Measurements from ENCODE around the gene GINM1. TPM values are rescaled to one million over a fixed set of nuclear protein-coding genes. Genes with fewer than 3 reads are reported as not detected.

The GINM1 gene
- total RNA-seq = 10 to 100 TPM; 16.4 to 16.5 TPM

- peaks cover 6% of the 10 kb centered on the region for H3K27me3 Mint-ChIP-seq
- peaks cover 17% of the 10 kb centered on the region for H3K4me1 Mint-ChIP-seq
- H3K4me3 Mint-ChIP-seq = peak within 1 kb of the TSS; percentile 92
- peak; percentile 96 for DNase-seq
- H3K9me3 Mint-ChIP-seq (ENCODE audit: low read depth) = no peaks in the 10 kb centered on the region
- peak within 1 kb of the TSS; percentile 85 for H3K27ac Mint-ChIP-seq
- peak; percentile 92 for ATAC-seq
- CTCF ChIA-PET = interaction anchor here (0.9 to 8.9 kb wide), 9 partner anchors 12 to 151 kb away, joined by 3 to 90 read pairs (median 3); partner anchors contain the start of gene PPIL4
- no peaks in the 10 kb centered on the region for H3K36me3 Mint-ChIP-seq
Observed at GRCh38 chr6:149565527-149566409, at the start of gene GINM1. GINM1 (plus strand) TSS chr6:149566375; CDS start chr6:149566415, 40 bp downstream.

DNA sequence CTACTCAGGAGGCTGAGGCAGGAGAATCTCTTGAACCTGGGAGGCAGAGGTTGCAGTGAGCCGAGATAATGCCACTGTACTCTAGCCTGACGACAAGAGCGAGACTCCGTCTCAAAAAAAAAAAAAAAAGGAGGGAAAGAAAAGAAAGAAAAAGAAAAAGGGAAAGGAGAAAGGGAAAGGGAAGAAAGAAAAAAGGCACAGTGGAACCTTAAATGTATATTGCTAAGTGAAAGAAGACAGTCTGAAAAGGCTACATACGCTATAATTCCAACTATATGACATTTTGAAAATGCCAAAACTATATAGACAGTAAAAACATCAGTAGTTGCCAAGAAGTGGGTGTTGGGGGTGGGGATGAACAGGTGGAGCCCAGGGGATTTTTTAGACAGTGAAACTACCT is 36.5 kb upstream of the GINM1 start:
- no peak for DNase-seq
- CTCF ChIA-PET = interaction anchor here (5.6 kb wide), 1 partner anchor 13 kb away, joined by 21 read pairs; no protein-coding TSS in a partner anchor
- ATAC-seq = no peak
- Mint-ChIP-seq H3K27ac (no peak overlapping the region), H3K4me1 (peaks cover 17% of the 10 kb centered on the region), H3K36me3 (peaks cover 34% of the 10 kb centered on the region), H3K9me3 (ENCODE audit: low read depth) (no peaks in the 10 kb centered on the region), H3K27me3 (no peaks in the 10 kb centered on the region), H3K4me3 (no peak overlapping the region)

- no peak overlapping the region for H3K27ac Mint-ChIP-seq
- no peaks in the 10 kb centered on the region for H3K9me3 Mint-ChIP-seq (ENCODE audit: low read depth)
- H3K4me3 Mint-ChIP-seq = no peak overlapping the region
- ATAC-seq = no peak
- H3K27me3 Mint-ChIP-seq = no peaks in the 10 kb centered on the region
- CTCF ChIA-PET = interaction anchor here (1.4 kb wide), 1 partner anchor 508 kb away, joined by 3 read pairs; no protein-coding TSS in a partner anchor
- peaks cover 11% of the 10 kb centered on the region for H3K4me1 Mint-ChIP-seq
- DNase-seq = no peak
- peaks cover 52% of the 10 kb centered on the region for H3K36me3 Mint-ChIP-seq
Observed at GRCh38 chr6:149534742-149535141, 31.4 kb upstream of the GINM1 start.

DNA sequence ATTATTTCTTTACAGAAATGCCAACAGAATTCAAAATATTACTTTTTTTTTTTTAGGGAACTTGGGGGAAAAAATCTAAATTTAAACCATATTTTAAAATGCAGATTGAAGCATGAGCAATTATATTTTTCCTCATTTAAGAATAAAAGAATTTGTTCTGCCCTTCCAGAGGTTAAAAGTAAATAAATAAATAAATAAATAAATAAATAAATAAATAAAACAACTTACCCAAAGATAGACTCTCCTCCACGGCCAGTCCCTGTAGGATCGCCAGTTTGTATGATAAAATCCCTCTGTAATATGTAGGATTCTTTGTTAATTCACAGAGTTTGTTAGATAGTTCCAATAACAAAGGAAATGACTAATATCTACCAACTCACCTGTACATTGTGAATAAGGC is 25.0 kb upstream of the GINM1 start:
- Mint-ChIP-seq H3K9me3 (ENCODE audit: low read depth) (no peaks in the 10 kb centered on the region), H3K27me3 (no peaks in the 10 kb centered on the region), H3K27ac (no peak overlapping the region), H3K36me3 (peaks cover 30% of the 10 kb centered on the region), H3K4me3 (no peak overlapping the region), H3K4me1 (peaks cover 32% of the 10 kb centered on the region)
- CTCF ChIA-PET = no interaction called here
- DNase-seq (no peak), ATAC-seq (no peak)

DNA sequence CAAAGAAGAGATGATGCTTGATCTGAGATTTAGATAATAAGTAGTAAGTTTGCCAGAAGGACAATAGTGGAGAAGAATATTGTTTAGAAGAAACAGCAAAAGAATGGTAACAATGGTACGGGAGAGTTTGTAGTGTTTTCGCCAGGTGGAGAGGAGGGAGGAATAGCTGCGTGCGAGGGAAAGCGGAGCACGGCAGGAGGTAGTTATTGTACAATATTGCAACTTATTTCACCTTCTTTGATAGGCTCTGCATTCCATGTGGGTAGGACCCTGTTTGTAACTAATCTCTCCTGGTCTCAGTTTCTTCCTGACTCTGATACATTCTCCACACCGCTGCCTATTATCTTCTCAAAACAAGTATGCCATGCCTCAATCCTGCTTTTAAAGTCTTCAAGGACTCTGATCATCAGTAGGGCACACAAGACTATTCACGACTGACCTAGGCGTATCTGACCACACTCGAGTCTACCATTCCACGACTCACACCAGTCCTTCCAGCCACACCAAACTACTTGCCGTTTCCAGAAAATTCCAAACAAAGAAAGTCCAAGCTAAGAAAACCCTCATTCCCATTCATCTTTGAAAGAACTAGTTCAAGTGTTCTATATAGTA is 21.4 kb upstream of the GINM1 start:
- H3K36me3 Mint-ChIP-seq = peaks cover 10% of the 10 kb centered on the region
- no peak for DNase-seq
- peaks cover 37% of the 10 kb centered on the region for H3K4me1 Mint-ChIP-seq
- peak overlapping the region; percentile 99 for H3K27ac Mint-ChIP-seq
- H3K27me3 Mint-ChIP-seq = no peaks in the 10 kb centered on the region
- peak overlapping the region; percentile 99 for H3K4me3 Mint-ChIP-seq
- H3K9me3 Mint-ChIP-seq (ENCODE audit: low read depth) = no peaks in the 10 kb centered on the region
- CTCF ChIA-PET = interaction anchor here (1.0 to 9.3 kb wide), 12 partner anchors 8 to 520 kb away, joined by 3 to 90 read pairs (median 4); partner anchors contain the start of genes GINM1, KATNA1 and LATS1
- ATAC-seq = peak; percentile 2

DNA sequence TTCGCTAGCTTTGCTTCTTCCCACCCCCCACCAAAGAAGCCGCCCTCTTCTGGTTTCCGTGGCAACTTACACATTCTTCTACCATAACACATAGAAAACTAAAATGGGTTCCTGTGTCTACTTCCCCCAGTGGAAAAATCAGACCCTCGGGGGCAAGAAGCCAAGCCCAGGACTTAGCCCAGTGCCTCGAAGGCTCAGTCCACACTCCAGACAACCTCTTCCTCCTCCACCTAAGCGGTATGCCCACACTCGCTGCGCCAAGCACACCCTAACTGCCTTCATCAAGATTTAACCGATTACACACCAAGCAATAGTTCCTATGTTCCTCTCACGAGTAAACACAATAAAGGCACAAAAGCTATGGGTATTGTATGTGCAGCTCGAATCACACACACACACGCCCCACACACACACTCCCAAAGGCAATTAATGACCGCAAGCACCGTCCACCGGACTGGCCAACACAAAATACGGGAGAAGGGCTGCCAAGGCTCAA is 20.9 kb upstream of the GINM1 start:
- no peaks in the 10 kb centered on the region for H3K9me3 Mint-ChIP-seq (ENCODE audit: low read depth)
- H3K4me3 Mint-ChIP-seq = peak overlapping the region; percentile 99
- peaks cover 6% of the 10 kb centered on the region for H3K36me3 Mint-ChIP-seq
- H3K4me1 Mint-ChIP-seq = peaks cover 37% of the 10 kb centered on the region
- CTCF ChIA-PET = interaction anchor here (0.6 to 9.3 kb wide), 20 partner anchors 9 to 822 kb away, joined by 3 to 90 read pairs (median 4); partner anchors contain the start of genes GINM1, KATNA1 and LATS1
- H3K27me3 Mint-ChIP-seq = no peaks in the 10 kb centered on the region
- peak; percentile 85 for DNase-seq
- H3K27ac Mint-ChIP-seq = peak overlapping the region; percentile 99
- peak; percentile 45 for ATAC-seq

DNA sequence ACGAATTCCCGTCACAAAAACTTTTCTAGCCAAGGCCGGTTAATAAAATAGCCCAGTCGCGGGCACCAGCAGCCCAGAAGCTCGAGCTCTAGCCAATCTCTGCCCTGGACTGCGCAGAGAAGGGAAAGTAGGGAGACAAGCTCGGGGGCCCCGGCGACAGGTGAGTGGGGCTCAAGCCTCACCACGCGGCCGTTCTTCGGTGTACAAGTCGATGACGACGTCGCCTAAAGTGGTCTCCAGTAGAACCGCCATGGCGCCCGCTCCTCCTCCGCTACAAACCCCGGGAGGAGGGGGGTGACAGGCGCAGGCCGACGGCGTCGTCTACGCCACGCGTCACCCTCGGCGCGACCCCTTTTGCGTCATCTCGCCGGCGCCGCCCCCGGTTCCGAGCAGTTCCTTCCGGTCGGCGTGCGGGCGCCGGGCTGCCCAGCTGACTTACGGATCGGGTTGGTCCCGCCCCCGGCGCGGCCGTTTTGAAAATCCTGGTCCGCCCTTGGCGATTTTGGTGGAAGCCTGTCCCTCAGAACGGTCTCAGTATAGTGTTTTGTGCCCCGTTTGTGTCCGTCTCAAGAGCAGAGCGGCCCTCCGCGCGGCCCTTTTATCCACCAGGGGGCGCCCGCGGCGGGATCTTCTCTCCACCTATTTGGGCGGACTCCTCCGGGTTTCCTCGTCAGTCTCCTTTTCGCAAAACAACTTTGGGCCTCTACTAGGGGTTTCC is 20.3 kb upstream of the GINM1 start, which contains the start of gene PPIL4:
PPIL4 (minus strand) TSS at position 290 of the 718 bp plus-strand sequence; CDS start at position 252, 38 bp downstream.
- DNase-seq = peak; percentile 97
- no peaks in the 10 kb centered on the region for H3K27me3 Mint-ChIP-seq
- peak within 1 kb of the TSS; percentile 99 for H3K27ac Mint-ChIP-seq
- H3K4me1 Mint-ChIP-seq = peaks cover 37% of the 10 kb centered on the region
- CTCF ChIA-PET = interaction anchor here (0.6 to 9.3 kb wide), 19 partner anchors 9 to 822 kb away, joined by 3 to 90 read pairs (median 4); partner anchors contain the start of genes GINM1, KATNA1 and LATS1
- peaks cover 2% of the 10 kb centered on the region for H3K36me3 Mint-ChIP-seq
- peak within 1 kb of the TSS; percentile 99 for H3K4me3 Mint-ChIP-seq
- H3K9me3 Mint-ChIP-seq (ENCODE audit: low read depth) = no peaks in the 10 kb centered on the region
- peak; percentile 86 for ATAC-seq

GRCh38 chr6:149551920-149552319 is 14.3 kb upstream of the GINM1 start:
- DNase-seq = no peak
- H3K36me3 Mint-ChIP-seq = no peaks in the 10 kb centered on the region
- no peak overlapping the region for H3K27ac Mint-ChIP-seq
- H3K9me3 Mint-ChIP-seq (ENCODE audit: low read depth) = no peaks in the 10 kb centered on the region
- CTCF ChIA-PET = interaction anchor here (1.4 to 9.3 kb wide), 2 partner anchors 13 to 138 kb away, joined by 3 to 90 read pairs; partner anchors contain the start of gene GINM1
- H3K27me3 Mint-ChIP-seq = peaks cover 28% of the 10 kb centered on the region
- H3K4me3 Mint-ChIP-seq = no peak overlapping the region
- no peak for ATAC-seq
- H3K4me1 Mint-ChIP-seq = peaks cover 5% of the 10 kb centered on the region

DNA sequence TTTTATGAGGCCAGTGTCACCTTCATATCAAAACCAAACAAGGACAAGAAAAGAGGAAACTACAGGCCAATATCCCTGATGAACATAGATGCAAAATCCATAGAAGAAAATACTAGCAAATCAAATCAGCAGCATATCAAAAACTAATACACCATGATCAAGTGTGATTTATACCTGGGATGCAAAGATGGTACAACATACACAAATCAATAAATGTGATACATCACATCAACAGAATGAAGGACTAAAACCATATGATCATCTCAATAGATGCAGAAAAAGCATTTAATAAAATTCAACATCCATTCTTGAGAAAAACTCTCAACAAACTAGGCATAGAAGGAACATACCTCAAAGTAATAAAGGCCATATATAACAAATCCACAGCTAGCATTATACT is 8.1 kb upstream of the GINM1 start:
- CTCF ChIA-PET = no interaction called here
- no peaks in the 10 kb centered on the region for H3K4me1 Mint-ChIP-seq
- ATAC-seq (no peak), DNase-seq (no peak)
- H3K27me3 Mint-ChIP-seq = peaks cover 56% of the 10 kb centered on the region
- no peaks in the 10 kb centered on the region for H3K36me3 Mint-ChIP-seq
- H3K9me3 Mint-ChIP-seq (ENCODE audit: low read depth) = no peaks in the 10 kb centered on the region
- H3K4me3 Mint-ChIP-seq = no peak overlapping the region
- no peak overlapping the region for H3K27ac Mint-ChIP-seq

- DNase-seq = no peak
- H3K4me3 Mint-ChIP-seq = no peak overlapping the region
- no peak for ATAC-seq
- no peaks in the 10 kb centered on the region for H3K9me3 Mint-ChIP-seq (ENCODE audit: low read depth)
- no peak overlapping the region for H3K27ac Mint-ChIP-seq
- H3K4me1 Mint-ChIP-seq = no peaks in the 10 kb centered on the region
- H3K36me3 Mint-ChIP-seq = no peaks in the 10 kb centered on the region
- CTCF ChIA-PET = interaction anchor here (1.0 to 1.1 kb wide), 2 partner anchors 12 to 13 kb away, joined by 3 to 4 read pairs; partner anchors contain the start of gene PPIL4
- H3K27me3 Mint-ChIP-seq = peaks cover 51% of the 10 kb centered on the region
Observed at GRCh38 chr6:149559389-149559788, 6.8 kb upstream of the GINM1 start.

GRCh38 chr6:149560736-149561135 is 5.4 kb upstream of the GINM1 start:
- H3K9me3 Mint-ChIP-seq (ENCODE audit: low read depth) = no peaks in the 10 kb centered on the region
- H3K4me3 Mint-ChIP-seq = no peak overlapping the region
- peaks cover 6% of the 10 kb centered on the region for H3K4me1 Mint-ChIP-seq
- H3K36me3 Mint-ChIP-seq = no peaks in the 10 kb centered on the region
- H3K27me3 Mint-ChIP-seq = peaks cover 39% of the 10 kb centered on the region
- ATAC-seq (peak; percentile 31), DNase-seq (peak; percentile 49)
- H3K27ac Mint-ChIP-seq = no peak overlapping the region
- CTCF ChIA-PET = interaction anchor here (0.8 to 8.9 kb wide), 3 partner anchors 10 to 126 kb away, joined by 3 to 90 read pairs (median 4); partner anchors contain the start of gene PPIL4

DNA sequence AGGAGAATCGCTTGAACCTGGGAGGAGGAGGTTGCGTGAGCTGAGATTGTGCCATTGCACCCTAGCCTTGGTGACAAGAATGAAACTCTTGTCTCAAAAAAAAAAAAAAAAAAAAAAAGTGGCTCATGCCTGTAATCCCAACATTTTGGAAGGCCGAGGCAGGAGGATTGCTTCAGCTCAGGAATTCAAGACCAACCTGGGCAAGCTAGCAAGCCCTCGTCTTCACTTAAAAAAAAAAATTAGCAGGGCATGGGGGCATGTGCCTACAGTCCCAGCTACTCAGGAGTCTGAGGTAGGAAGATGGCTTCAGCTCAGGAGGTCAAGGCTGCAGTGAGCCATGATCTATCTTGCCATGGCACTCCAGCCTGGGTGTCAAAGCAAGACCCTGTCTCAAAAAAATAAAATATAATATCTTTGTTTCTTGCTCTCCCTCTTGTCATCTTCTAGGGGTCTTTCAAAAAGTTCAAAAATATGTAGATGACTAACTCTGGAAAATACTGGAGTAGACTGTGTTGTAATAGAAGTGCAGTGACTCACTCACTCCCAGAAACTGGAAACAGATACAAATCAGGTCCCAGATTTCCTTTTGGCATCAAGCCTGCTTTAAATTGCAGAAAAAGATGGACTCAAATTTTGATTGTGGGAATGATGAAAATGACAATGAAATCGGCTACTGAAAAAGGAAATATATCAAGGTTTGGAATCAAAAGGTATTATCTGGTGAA is 2.8 kb upstream of the GINM1 start:
- Mint-ChIP-seq H3K27me3 (peaks cover 23% of the 10 kb centered on the region), H3K27ac (no peak overlapping the region), H3K4me1 (peaks cover 17% of the 10 kb centered on the region), H3K4me3 (no peak overlapping the region), H3K9me3 (ENCODE audit: low read depth) (no peaks in the 10 kb centered on the region), H3K36me3 (no peaks in the 10 kb centered on the region)
- CTCF ChIA-PET = interaction anchor here (2.1 to 8.9 kb wide), 2 partner anchors 15 to 48 kb away, joined by 4 to 90 read pairs; partner anchors contain the start of gene PPIL4
- no peak for DNase-seq
- no peak for ATAC-seq
